HFFc6 (cell line): Measurements from ENCODE around the gene LYSMD3. TPM values are rescaled to one million over a fixed set of nuclear protein-coding genes. Genes with fewer than 3 reads are reported as not detected.

Experiments used
- DNase-seq: peaks from one replicate; pipeline ENCODE4 v3.0.0-alpha.2; 2018
- H3K27ac Mint-ChIP-seq: 2 replicates; pipeline ENCODE4 v1.8.0; 2020; ENCODE audit warnings: mild to moderate bottlenecking, mixed read lengths
- H3K27me3 Mint-ChIP-seq: 2 replicates; pipeline ENCODE4 v1.8.0; 2021; ENCODE audit warnings: mild to moderate bottlenecking, moderate library complexity, mixed read lengths; ENCODE audit not compliant: insufficient read depth
- H3K36me3 Mint-ChIP-seq: 2 replicates; pipeline ENCODE4 v1.8.0; 2021; ENCODE audit warnings: low read depth, mixed read lengths
- H3K4me1 Mint-ChIP-seq: 2 replicates; pipeline ENCODE4 v1.8.0; 2020; ENCODE audit warnings: low read depth, mixed read lengths
- H3K4me3 Mint-ChIP-seq: 2 replicates; pipeline ENCODE4 v1.8.0; 2020; ENCODE audit warnings: mild to moderate bottlenecking, moderate library complexity, mixed read lengths
- H3K9me3 Mint-ChIP-seq: 2 replicates; pipeline ENCODE4 v1.8.0; 2020; ENCODE audit warnings: mild to moderate bottlenecking, mixed read lengths
- CTCF ChIP-seq: fragments of 200-600 bp; sonication (generic); IDR thresholded peaks from 2 replicates; pipeline ENCODE4 v1.5.0; 2021; ENCODE audit warnings: antibody characterized with exemption, mild to moderate bottlenecking
- total RNA-seq, 6 experiments: library from RNA; stranded (reverse); fragmentation: NEBNext Ultra II Directional; extraction: Animal tissue kit (Norgen Biotek cat#: 25700); gene quantifications; 2 replicates in 1 of 6; 3 replicates in 5 of 6; pipeline ENCODE4 v1.2.3, GENCODE V29; 2021

Gene LYSMD3
- total RNA-seq, 6 experiments from 2014 or later: 28.5 to 34.8 (median 31.6) TPM

DNA sequence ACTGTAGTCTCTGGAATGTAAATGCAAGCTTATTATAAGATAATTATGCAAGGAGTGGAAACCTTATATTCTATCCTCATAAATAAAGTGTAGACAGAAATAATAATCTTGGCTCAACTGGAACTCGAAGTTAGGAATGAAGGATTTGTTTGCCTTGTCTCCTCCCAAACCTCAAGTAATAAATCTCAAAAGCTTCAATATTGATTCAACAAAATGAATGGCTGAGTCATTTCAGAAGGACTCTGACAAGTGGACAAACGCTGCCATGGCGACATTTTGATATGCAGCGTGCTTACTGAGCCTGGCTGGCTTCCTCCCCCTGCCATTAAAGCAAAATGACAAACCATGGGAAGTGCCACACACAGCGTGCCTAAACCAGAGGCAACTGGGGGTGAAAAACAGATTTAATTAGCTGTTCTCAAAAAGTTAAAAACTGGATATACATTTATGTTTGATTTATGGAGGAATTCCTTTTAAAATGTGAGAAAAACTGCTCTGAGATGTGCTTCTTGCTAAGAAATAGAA lies 18.7 kb upstream of the LYSMD3 start:
- peaks cover 10% of the 10 kb centered on the region for H3K27me3 Mint-ChIP-seq
- H3K27ac Mint-ChIP-seq: no peak overlapping the region
- peaks cover 6% of the 10 kb centered on the region for H3K4me1 Mint-ChIP-seq
- H3K4me3 Mint-ChIP-seq: no peak overlapping the region
- DNase-seq: peak; percentile 8
- H3K9me3 Mint-ChIP-seq: no peaks in the 10 kb centered on the region
- no peak for TF ChIP-seq CTCF
- no peaks in the 10 kb centered on the region for H3K36me3 Mint-ChIP-seq

GRCh38 chr5:90547072-90547536 lies 17.7 kb upstream of the LYSMD3 start:
- H3K9me3 Mint-ChIP-seq: no peaks in the 10 kb centered on the region
- H3K4me1 Mint-ChIP-seq: peaks cover 6% of the 10 kb centered on the region
- peaks cover 10% of the 10 kb centered on the region for H3K27me3 Mint-ChIP-seq
- DNase-seq: no peak
- H3K4me3 Mint-ChIP-seq: no peak overlapping the region
- H3K27ac Mint-ChIP-seq: no peak overlapping the region
- TF ChIP-seq CTCF: no peak
- H3K36me3 Mint-ChIP-seq: no peaks in the 10 kb centered on the region

DNA sequence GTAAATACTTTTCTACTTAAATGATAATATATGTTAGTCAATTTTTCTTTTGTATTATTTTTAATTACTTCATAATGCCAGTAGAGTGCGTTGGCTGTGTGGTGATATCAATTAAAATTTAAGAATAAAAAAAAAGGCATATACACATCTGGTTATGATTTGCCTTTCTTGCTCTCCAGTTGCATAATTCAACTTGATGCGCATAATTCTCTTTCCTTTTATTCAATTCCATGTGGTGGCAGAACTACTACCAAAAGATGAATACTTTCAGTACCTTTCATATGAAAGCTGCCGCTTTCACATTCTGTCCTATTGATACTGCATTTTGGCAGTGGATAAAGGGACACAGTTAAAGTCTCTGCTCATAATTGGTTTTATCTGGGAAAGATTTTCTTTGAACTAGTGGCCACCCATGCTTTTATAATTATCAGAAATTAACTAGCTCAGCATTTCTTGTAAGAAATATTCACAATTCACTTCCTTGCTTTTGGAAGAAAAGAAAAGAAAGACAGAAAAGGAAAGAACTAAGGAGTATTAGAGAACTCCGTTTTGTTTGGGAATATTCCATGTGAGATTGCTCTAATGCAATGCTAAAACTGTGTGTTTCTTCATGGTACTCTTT lies 16.9 kb upstream of the LYSMD3 start:
- Mint-ChIP-seq H3K4me1 (peaks cover 6% of the 10 kb centered on the region), H3K9me3 (no peaks in the 10 kb centered on the region), H3K27me3 (peaks cover 4% of the 10 kb centered on the region), H3K36me3 (no peaks in the 10 kb centered on the region), H3K27ac (no peak overlapping the region), H3K4me3 (no peak overlapping the region)
- no peak for TF ChIP-seq CTCF
- DNase-seq: no peak

- peaks cover 7% of the 10 kb centered on the region for H3K27me3 Mint-ChIP-seq
- DNase-seq: no peak
- H3K4me1 Mint-ChIP-seq: peaks cover 6% of the 10 kb centered on the region
- H3K27ac Mint-ChIP-seq: no peak overlapping the region
- no peaks in the 10 kb centered on the region for H3K36me3 Mint-ChIP-seq
- no peak for TF ChIP-seq CTCF
- H3K9me3 Mint-ChIP-seq: no peaks in the 10 kb centered on the region
- H3K4me3 Mint-ChIP-seq: no peak overlapping the region
These were observed 16.1 kb upstream of the LYSMD3 start for GRCh38 chr5:90545511-90545910.

DNA sequence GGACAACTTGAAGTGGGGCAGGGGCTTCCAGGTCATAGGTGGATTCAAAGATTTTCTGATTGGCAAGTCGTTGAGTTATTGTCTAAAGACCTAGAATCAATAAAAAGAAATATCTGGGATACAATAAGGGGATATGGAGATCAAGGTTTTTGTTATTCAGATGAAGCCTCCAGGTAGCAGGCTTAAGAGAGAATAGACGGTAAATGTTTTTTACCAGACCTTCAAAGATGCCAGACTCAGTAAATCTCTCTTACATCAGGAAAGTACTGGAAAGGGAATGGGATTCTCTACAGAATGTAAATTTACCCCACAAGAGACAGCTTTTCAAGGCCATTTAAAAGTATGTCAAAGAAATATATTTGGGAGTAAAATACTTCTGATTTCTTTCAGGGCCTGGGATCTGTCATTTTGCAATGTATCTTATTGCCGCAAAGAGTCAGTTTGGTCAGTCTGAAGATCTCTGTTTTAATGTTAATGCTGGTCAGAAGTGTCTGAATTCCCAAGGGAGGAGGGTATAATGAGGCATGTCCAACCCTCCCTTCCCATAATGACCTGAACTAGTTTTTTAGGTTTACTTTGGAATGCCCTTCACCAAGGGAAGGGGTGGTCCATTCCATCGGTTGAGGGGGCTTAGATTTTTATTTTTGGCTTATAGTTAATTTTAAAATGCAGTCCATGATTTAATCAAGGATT lies 13.6 kb upstream of the LYSMD3 start:
- peaks cover 5% of the 10 kb centered on the region for H3K27me3 Mint-ChIP-seq
- H3K4me3 Mint-ChIP-seq: no peak overlapping the region
- no peaks in the 10 kb centered on the region for H3K36me3 Mint-ChIP-seq
- TF ChIP-seq CTCF: no peak
- no peak for DNase-seq
- H3K9me3 Mint-ChIP-seq: no peaks in the 10 kb centered on the region
- peaks cover 3% of the 10 kb centered on the region for H3K4me1 Mint-ChIP-seq
- no peak overlapping the region for H3K27ac Mint-ChIP-seq
